ENCODE data around the gene LMNTD2.

LMNTD2 gene

DNA sequence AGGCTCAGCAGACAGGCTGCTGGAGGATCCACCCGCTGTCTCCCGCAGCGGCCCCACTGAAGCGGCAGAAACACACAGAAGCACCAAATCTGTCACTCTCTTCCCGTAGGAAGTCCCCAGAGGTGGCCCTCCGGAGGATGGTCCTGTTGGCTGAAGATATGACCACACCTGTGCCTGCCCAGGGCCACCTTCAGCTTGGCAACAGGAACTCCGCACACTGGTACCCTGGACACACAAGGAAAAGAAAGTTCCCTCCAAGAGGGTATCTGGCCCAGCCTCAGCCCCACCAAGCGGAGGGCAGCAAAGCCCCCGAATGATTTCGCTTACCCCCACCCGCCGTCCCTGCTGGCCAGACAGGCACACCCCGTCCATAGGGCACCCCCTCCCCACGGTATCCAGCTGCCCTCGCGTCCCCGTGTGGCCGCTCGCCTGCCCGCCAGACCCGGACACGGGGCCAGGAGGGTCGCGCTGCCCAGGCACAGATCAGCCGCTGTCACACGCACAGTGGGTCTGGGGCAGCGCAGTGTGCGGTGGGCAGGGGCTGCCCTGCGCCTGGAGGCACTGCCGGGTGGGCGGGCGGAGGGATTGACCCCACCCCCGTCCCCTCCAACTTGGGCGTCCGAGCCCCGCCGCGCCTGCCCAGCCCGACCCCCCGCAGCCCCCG is 7.2 kb upstream of the LMNTD2 start:
- no peak for DNase-seq (ENCODE audit: low read depth, low spot score)

DNA sequence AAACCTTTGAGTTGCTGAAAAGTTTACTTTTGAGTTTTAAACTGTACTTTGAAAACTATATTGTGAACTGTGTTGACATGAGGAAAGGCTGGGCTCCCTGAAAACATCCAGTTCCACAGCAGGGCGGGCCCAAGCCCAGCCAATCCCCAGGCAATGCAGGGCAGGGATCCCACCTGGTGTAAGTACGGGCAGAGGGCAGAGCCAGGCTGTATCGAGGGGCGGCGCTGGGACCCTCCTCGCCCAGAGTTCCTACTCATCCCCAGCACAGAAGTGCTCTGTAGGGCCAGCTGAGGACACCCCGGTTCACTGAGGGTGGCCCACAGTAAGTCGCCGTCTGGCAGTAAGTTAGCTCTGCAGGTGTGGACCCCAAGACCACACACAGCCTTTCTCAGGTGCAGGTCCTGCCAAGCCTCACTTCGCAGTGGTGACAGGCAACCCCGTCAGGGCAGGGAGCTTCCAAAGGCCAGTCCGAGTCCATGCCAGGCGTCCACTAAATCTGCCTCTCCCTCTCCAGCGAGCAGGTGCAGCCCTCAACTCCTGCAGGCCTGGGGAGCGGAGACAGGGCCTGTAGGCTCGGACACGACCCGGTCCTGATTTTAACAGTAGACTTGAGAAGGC is 6.6 kb upstream of the LMNTD2 start:
- DNase-seq (ENCODE audit: low read depth, low spot score) = no peak

DNA sequence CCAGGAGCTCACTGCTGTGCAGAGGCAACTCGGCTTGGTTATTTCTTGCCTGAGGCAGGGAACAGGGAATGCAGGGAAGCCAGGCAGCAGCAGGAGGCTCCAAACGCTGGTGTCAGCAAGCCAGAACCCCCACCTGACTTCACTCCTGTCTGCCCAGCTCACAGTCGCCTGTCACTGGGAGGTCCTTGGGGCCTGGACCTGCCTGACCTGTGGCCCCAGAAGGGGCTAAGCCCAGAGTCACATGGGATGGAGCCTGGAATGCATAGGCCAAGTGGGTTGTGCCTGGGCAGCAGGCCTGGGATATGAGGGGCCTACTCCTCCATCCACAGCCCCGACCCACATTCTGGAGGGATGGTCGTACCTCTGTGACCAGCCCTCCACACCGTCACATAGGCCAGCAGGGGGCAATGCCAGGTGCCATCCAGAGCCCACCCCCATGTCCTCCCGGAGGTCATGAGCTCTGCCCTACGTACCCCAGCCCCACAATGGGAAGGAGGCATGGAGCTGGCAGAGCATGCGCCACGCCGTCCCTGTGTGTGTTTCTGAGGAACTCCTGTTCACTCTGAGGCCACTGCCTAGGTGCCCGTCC is 5.5 kb upstream of the LMNTD2 start:
- DNase-seq (ENCODE audit: low read depth, low spot score) = no peak

DNA sequence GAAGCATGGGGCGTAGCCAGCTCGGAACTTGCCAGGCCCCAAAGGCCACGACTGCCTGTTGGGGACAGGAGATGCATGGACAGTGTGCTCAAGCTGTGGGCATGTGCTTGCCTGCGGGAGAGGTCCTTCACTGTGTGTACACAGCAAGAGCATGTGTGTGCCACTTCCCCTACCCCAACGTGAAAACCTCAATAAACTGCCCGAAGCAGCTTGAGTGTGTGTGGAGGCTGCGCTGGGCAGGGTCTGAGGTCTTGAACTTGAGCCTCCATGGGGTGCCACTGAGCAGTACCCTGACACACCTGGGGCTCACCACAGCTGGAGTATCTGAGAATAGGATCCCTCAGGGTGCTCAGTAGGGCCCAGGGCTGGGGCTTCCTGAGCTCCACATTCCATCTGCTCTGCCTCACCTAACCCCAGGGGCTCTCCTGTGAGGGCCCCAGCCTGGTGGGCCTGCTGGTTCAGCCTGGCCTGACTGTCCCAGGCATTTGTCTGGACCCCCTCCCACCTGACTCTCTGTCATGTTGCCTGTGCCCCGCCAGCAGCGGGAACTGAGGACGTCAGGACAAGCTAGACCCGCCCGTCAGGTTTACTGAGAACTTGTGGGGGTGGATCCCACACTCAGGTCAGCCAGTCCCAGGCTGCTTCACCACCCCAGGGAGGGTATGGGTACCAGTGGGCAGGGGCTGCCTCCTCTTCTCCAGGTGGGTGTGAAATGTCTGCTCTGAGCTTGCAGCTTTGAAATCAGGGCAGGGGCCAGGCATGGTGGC is 3.5 kb upstream of the LMNTD2 start:
- DNase-seq (ENCODE audit: low read depth, low spot score) = no peak

DNA sequence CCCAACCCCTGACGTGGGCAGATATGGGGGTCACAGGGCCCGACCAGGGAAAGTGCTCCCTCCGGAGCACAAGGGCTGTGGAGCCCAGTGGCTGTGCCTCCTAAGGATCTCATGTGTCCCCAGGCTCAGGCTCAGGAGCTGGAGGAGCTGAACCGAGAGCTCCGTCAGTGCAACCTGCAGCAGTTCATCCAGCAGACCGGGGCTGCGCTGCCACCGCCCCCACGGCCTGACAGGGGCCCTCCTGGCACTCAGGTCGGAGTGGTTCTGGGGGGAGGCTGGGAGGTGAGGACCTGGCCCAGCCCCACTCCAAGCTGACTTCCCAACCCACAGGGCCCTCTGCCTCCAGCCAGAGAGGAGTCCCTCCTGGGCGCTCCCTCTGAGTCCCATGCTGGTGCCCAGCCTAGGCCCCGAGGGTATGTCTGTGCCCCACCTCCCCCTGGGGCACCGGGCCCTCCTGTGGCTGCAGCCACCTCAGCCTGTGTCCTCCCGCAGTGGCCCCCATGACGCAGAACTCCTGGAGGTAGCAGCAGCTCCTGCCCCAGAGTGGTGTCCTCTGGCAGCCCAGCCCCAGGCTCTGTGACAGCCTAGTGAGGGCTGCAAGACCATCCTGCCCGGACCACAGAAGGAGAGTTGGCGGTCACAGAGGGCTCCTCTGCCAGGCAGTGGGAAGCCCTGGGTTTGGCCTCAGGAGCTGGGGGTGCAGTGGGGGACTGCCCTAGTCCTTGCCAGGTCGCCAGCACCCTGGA is 2.7 kb upstream of the LMNTD2 start:
- no peak for DNase-seq (ENCODE audit: low read depth, low spot score)

DNA sequence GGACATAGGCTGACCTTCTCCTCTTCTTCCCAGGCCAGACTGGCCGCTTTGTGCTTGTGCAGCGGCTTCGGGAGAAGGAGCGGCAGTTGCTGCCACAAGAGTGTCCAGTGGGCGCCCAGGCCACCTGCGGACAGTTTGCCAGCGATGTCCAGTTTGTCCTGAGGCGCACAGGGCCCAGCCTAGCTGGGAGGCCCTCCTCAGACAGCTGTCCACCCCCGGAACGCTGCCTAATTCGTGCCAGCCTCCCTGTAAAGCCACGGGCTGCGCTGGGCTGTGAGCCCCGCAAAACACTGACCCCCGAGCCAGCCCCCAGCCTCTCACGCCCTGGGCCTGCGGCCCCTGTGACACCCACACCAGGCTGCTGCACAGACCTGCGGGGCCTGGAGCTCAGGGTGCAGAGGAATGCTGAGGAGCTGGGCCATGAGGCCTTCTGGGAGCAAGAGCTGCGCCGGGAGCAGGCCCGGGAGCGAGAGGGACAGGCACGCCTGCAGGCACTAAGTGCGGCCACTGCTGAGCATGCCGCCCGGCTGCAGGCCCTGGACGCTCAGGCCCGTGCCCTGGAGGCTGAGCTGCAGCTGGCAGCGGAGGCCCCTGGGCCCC is 1.6 kb upstream of the LMNTD2 start:
- DNase-seq (ENCODE audit: low read depth, low spot score) = no peak

DNA sequence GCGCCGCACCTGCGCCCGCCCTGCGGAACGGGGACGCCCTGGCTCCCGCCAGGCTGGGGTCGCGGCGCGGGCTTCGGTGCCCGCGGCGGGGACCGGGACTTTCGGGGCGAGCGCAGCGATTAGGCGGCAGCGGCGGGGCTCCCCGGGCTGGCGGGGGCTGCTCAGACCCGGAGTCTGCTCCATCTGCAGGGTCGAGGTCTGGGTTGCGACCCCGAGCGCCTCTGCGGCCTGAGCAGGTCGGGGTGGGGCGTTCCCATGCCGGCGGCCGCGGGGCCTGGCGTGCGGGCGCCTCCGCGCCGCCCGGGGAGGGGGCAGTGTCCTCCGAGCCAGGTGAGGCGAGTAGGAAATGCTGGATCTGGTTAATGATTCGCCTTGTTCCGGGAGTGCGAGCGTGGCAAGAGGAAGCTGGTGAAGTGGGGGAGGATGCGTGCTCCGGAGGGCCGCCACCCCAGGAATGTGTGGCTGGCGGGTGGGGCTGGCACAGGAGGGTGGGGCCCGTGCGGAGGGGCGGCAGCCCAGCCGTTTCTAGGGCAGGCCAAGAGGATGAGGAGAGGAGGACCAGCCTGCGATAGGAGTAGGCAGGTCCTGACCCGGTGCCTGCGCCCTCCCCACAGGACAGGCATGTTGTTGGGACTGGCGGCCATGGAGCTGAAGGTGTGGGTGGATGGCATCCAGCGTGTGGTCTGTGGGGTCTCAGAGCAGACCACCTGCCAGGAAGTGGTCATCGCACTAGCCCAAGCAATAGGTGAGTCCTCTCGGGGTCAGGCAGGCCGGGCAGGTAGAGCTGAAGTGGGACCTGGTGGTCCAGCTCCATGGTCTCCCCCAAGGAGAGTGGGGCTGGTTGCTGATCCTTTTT is 838 bp upstream of the LMNTD2 start:
- no peak for DNase-seq (ENCODE audit: low read depth, low spot score)

DNA sequence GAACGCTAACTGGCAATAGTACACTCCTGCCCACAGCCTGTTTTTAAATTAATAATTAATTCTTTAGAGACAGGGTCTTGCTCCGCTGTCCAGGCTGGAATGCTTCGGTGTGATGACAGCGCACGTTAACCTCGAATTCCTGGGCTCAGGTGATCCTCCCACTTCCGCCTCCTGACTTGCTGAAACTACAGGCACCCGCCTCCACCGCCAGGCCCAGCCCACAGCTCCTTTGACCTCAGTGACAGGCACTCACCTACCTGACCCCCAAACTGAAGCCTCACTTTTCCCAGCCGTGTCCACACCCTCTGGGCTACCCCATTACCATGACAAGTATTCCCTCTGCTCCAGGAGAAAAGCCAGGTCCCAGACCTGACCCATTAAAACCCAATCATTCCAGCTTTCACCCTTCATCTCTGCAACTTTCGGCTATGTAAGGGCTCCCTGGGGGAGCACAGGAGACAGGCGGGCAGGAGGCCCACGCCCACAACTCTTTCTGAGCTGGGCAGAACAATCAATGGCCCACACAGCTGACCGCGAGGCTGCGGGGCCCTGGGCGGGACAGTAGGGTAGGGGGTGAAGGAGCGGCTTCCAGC is 730 bp downstream of the LMNTD2 start:
- no peak for DNase-seq (ENCODE audit: low read depth, low spot score)

DNA sequence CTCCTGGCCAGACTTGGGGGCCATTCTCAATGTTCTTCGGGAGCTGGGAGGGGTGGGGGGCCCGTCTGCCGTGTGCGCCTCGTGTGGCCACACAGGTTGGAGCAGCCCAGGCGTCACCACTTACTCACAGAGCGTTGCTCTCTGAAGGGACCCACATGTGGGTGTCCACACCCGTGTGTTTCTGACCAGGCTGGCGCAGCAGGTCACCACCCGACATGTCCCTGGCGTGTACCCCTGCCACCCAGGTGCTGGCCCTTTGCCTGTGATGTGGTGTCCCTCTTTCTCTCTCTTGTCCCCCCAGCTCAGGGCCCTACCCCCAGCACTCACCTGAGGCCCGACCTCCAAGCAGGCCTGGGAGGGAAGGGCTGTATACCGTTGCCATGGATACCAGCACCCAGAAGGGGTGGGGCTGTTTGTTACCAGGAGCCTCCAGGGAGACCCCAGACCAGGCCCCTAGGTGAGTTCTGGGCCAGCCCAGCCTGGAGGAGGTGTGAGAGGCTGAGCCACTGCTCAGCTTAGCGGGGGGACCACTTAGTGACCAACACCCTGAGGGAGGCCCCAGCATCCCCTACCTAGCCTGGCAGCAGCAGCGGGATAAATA is 1.4 kb downstream of the LMNTD2 start:
- no peak for DNase-seq (ENCODE audit: low read depth, low spot score)

DNA sequence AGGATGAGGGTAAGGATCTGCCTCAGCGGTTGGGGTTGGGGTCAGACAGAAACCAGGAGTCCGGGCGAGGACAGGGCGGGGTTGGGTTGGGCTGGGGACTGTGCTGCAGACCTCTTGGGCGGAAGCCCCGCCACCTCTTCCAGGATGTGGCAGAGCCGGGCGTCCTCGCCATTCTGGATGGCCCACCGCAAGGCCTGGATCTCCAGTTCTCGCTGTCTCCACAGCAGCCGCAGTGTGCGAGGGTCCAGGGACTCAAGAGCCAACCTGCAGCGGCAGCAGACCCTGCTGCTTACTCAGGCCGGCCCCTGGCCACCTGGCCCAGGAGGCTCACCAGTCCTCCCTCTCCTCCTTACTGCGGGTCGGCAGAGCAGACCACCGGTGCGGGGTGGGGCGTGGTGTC is 2.0 kb downstream of the LMNTD2 start:
- no peak for DNase-seq (ENCODE audit: low read depth, low spot score)

DNA sequence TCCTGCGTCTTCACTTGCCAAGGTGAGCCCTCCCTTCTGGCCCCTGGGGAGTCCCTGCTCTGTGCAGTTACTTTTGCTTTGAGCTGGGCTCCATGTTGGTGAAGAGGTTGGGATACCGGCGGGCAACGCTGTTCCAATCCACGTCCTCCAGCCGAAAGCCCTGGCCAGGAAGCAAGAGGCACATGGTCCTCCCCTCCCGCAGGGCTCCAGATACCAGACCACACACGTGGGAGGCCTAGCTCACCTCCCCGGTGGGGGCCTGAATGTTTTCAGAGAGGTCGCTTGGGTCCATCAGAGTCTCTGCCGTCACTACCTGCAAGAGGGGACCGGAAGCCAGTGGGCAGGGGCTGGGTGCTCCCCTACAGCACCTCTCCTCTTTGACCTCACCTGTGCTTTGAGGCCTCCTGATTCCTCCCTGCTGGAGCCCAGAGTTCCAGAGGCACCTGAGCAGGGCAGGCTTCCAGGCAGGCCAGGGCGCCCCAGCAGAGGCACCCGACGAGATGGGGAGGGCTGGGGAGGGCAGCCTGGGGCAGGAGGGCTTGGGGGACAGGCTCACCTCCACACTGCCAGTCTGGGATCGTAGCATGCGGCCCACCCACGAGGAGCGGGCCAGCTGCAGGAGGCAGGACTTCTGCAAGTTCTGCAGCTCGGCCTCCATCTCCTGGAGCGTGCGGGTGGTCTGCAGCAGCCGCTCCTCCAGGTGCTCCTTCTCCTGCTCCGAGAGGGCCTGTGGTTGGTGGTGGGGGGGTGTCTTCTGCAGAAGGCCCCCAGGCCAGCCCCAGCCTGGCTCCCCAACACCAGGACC is 3.0 kb downstream of the LMNTD2 start:
- no peak for DNase-seq (ENCODE audit: low read depth, low spot score)

DNA sequence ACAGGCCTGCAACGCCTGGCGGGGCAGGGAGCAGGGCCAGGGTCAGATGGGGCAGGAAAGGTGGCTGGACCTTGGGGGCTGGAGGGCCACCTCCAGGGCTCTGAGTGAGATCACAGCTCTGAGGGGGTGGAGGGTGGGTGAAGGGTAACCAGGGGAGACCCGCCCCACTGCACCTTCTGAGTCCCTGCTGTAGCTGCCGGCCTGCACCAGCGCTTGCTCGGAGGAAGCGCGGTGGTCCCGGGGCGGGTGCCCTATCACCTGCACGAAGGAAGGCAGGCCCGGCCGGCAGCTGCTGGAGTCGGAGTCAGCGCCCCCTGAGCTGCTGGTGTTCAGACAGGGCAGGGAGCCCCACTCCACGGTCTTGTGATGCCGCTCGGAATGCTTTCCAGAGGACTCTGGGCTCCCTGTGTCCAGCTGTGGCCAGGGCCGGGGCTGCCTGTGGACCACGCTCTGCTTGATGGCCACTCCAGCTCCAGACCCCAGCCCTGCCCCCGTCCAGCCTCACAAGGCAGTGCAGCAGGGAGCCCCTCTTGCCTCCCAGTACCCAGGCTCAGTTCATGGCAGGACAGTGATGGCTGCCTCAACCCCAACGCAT is 3.8 kb downstream of the LMNTD2 start:
- DNase-seq (ENCODE audit: low read depth, low spot score) = no peak

DNA sequence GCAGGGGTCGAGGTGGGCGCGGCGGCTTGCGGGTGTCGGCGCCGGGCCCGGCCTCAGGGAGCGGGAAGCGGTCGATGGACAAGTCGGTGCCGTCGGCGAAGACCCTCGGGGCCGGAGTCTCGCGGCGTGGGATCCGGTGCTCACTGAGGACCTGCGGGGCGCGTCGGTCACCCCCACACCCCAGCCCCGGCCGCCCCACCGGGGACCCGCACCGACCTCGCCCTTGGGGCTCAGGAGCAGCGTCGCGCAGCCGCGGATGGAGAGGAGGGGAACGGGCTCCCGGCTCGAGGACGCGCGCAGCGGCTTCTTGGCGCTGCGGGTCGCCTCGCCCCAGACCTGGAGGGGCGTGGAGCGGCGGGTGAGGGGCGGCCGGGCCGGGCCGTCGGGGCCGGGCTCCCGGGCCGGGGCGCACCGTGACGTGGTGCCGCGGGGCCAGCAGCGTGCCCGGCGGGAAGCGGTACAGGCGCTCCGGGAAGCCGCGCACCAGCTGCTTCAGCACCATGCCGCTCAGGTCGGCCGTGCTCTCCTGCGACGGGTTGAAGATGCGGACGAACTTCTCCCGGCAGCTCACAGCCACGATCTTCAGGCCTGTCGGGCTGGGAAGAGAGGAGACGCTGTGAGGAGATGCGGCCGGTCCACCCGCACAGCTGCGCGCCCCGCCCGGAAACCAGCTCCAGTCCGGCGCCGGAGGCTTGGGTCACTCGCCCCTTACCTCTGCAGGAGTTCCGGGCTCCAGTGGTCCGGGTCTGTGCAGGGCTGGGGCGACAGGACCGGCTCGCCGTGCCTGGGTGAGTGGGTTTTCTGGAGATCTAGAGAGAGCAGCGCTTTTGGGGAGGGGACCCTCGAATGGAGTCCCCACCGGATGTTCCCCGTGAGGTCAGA is 4.5 kb downstream of the LMNTD2 start:
- no peak for DNase-seq (ENCODE audit: low read depth, low spot score)

DNA sequence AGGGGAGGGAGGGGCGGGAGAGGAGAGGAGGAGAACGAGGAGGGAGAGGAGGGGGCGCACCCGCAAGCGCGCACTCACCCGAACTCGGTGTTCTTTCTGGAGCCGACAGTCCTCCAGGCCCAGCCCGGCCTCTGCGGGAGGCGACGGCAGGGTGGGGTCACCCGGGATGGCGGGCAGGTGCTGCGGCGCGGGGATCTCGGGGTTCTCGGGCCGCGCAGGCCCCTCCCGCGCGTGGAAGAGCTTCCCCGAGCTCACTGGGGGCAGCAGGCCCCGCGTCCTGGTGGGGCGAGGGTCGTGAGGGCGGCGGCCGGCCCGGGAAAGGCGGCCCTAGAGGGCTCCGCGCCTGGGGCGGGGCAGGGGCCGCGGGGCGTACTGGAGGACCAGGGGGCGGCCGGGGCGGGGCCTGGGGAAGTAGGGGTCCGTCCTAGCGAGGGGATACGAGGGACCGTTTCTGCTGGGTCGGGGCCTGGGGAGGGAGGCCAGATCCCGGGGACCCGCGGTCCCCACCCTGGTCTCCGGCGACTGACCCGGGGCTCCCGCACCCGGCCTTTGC is 5.2 kb downstream of the LMNTD2 start:
- no peak for DNase-seq (ENCODE audit: low read depth, low spot score)

DNA sequence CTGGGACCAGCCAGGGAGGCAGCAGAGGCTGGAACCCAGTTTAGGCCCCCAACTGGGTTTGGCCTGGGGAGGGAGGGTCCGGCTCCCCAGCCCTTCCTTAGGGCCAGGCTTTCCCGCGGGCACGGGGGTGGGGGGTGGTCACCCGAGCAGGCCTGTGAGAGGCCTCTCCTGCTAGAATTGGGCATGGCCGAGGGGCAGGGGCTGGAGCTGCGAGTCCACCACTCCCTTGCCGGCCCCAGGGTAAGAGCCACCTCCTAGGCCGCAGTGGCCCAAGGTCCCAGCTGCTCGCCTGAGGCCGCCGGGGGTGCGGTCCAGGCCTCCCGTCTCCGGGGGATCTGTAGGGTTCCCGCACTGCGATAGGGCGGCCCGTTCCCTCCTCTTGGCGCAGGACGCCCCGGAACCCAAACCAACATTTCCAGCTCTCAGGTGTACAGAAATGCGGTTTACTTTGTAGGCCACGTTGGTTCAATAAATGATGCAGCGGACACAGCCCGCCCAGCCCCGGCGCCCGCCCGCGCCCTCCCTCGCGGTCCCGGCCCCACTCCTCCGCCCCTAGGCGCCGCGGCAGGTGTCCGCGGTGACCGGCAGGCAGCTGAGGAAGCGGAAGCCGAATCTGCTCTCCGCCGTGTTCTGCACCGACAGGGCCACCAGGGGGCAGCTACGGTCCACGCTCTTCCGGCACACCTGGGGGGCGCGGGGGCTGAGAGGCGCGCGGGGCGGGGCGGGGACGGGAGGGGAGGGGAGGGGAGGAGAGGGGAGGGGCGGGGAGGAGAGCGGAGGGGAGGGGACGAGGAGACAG is 5.9 kb downstream of the LMNTD2 start:
- no peak for DNase-seq (ENCODE audit: low read depth, low spot score)

DNA sequence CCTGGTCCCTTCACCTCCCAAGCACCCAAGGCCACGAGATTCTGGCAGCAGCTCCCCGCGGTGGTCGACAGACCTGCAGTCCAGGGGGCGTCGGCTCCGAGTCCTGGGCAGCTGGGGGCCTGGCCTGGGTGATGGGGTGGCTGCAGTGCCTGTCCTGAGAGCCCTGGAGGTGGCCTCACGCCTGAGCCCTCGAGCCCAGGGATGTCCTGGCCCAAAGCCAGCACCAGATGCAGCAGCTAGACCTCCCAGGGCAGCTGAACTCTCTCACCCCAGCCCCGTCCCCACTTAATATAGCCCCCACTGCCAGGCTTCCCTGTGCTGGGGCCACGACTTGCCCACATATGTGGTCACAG is 6.6 kb downstream of the LMNTD2 start:
- no peak for DNase-seq (ENCODE audit: low read depth, low spot score)
